Activated CD4-positive, CD25-positive, alpha-beta regulatory T cell treated with anti-CD3 and anti-CD28 coated beads, Interleukin-2, amount 50 U/mL, for 16 hours (primary cell): ENCODE data around the gene NEK8.

Source experiments
- DNase-seq: peaks from one replicate; pipeline ENCODE4 v3.0.0-alpha.2; 2020; ENCODE audit warnings: low read depth, low spot score

Gene NEK8

GRCh38 chr17:28744972-28745785, 16.6 kb downstream of the NEK8 start:
- no peak for DNase-seq

GRCh38 chr17:28745786-28746411, 17.3 kb downstream of the NEK8 start:
- no peak for DNase-seq

GRCh38 chr17:28746611-28747050, 18.0 kb downstream of the NEK8 start:
- DNase-seq = no peak

- no peak for DNase-seq
Measured at GRCh38 chr17:28747051-28747691, 18.6 kb downstream of the NEK8 start.

GRCh38 chr17:28747801-28748750, 19.5 kb downstream of the NEK8 start:
- DNase-seq = no peak

- no peak for DNase-seq
Measured at GRCh38 chr17:28748852-28749515, 20.4 kb downstream of the NEK8 start.

GRCh38 chr17:28749516-28750177, 21.1 kb downstream of the NEK8 start:
- no peak for DNase-seq

GRCh38 chr17:28750178-28751047, 21.8 kb downstream of the NEK8 start:
- peak; percentile 80 for DNase-seq

- no peak for DNase-seq
Measured at GRCh38 chr17:28751600-28752366, 23.2 kb downstream of the NEK8 start.

- DNase-seq = no peak
Measured at GRCh38 chr17:28755486-28755885, 26.9 kb downstream of the NEK8 start.

- no peak for DNase-seq
Measured at GRCh38 chr17:28756049-28756804, 27.6 kb downstream of the NEK8 start.

GRCh38 chr17:28758411-28759121, 30.0 kb downstream of the NEK8 start:
- DNase-seq = no peak

GRCh38 chr17:28759256-28759865, 30.8 kb downstream of the NEK8 start:
- DNase-seq = no peak

- DNase-seq = no peak
Measured at GRCh38 chr17:28760601-28761562, 32.3 kb downstream of the NEK8 start.

GRCh38 chr17:28763137-28763799, 34.7 kb downstream of the NEK8 start:
- DNase-seq = no peak
